ENCODE results near the gene WDR48.

GRCh38 chr3:39022286-39022630 is 29.6 kb upstream of the WDR48 start:
- TF ChIP-seq CTCF (IDR thresholded peaks at IDR 0.05): no peak
- no peak for TF ChIP-seq POLR2A (IDR thresholded peaks at IDR 0.05)

All from thyroid gland (tissue), 4 donors.